H1 (cell line): ENCODE measurements around the gene KIAA0040. TPM values are rescaled to one million over a fixed set of nuclear protein-coding genes. Genes with fewer than 3 reads are reported as not detected.

Experiments used
- CTCF ChIA-PET: fragments of 300-600 bp; sonication (Branson Sonifier 250); formaldehyde crosslinking; loops from one replicate; lab custom pipeline; 2021; ENCODE audit not compliant: partially characterized antibody; lab: Charles Lee
- POLR2A ChIA-PET: fragments of 300-600 bp; sonication (Branson Sonifier 250); formaldehyde crosslinking; loops from one replicate; lab custom pipeline; 2021; ENCODE audit warnings: inconsistent platforms; ENCODE audit not compliant: partially characterized antibody; lab: Charles Lee
- DNase-seq, 2 experiments: peaks; one replicate each; pipeline versions ENCODE4 v3.0.0 to v3.0.0-alpha.2; 2010 to 2022; ENCODE audit warnings: low spot score in 2 of 2, low read depth in 1 of 2, mixed read lengths in 1 of 2
- FAIRE-seq: peaks from 2 replicates; lab custom pipeline; 2011; peaks lifted over from hg19 to GRCh38; lab: Jason Lieb, UNC
- H2AFZ ChIP-seq: 2 replicates; pipeline ENCODE4 v1.8.1; 2012; ENCODE audit warnings: low read length, inconsistent platforms
- H2AK5ac ChIP-seq: 2 replicates; pipeline ENCODE4 v1.6.1; 2013; ENCODE audit warnings: low read depth, low read length
- H2BK120ac ChIP-seq: replicated peaks from 2 replicates; pipeline ENCODE3; 2013; ENCODE audit warnings: low read depth, low read length, inconsistent platforms
- H2BK12ac ChIP-seq: 2 replicates; pipeline ENCODE4 v1.6.1; 2013; ENCODE audit warnings: low read depth, low read length
- H2BK15ac ChIP-seq: 2 replicates; pipeline ENCODE4 v1.6.1; 2013; ENCODE audit warnings: low read length
- H2BK20ac ChIP-seq: 2 replicates; pipeline ENCODE4 v1.6.1; 2013; ENCODE audit warnings: low read length
- H2BK5ac ChIP-seq: 2 replicates; pipeline ENCODE4 v1.6.1; 2013; ENCODE audit warnings: low read depth, low read length
- H3K14ac ChIP-seq: 2 replicates; pipeline ENCODE4 v1.6.1; 2013; ENCODE audit warnings: inconsistent platforms; ENCODE audit not compliant: insufficient read length
- H3K18ac ChIP-seq: 2 replicates; pipeline ENCODE4 v1.6.1; 2013; ENCODE audit warnings: low read length; ENCODE audit errors: extremely low read depth
- H3K23ac ChIP-seq: 2 replicates; pipeline ENCODE4 v1.6.1; 2013; ENCODE audit warnings: inconsistent platforms; ENCODE audit not compliant: insufficient read length
- H3K23me2 ChIP-seq: 2 replicates; pipeline ENCODE4 v1.6.1; 2013; ENCODE audit warnings: low read depth, low read length
- H3K27ac ChIP-seq: 2 replicates; pipeline ENCODE4 v1.6.1; 2011; ENCODE audit warnings: low read depth, low read length, inconsistent platforms
- H3K27me3 ChIP-seq, 4 experiments: replicated peaks in 1 of 4; 1 replicate in 1 of 4; 2 replicates in 3 of 4; pipeline versions ENCODE4 v1.6.1 to v1.8.1; 2011 to 2013; ENCODE audit warnings: low read length in 3 of 4, mild to moderate bottlenecking in 3 of 4, inconsistent platforms in 2 of 4, mixed read lengths in 2 of 4, moderate library complexity in 1 of 4; ENCODE audit not compliant: control insufficient read depth in 3 of 4, insufficient read depth in 3 of 4; ENCODE audit errors: extremely low read depth in 1 of 4
- H3K36me3 ChIP-seq, 4 experiments: 2 replicates each; pipeline versions ENCODE4 v1.6.1 to v1.8.1; 2011 to 2013; ENCODE audit warnings: mild to moderate bottlenecking in 4 of 4, low read length in 3 of 4, moderate library complexity in 2 of 4, control low read depth in 1 of 4, inconsistent platforms in 1 of 4; ENCODE audit not compliant: insufficient read depth in 4 of 4, control insufficient read depth in 2 of 4
- H3K4ac ChIP-seq: replicated peaks from 2 replicates; pipeline ENCODE3; 2013; ENCODE audit warnings: low read length, low read depth, mixed read lengths, inconsistent platforms; ENCODE audit not compliant: insufficient read length
- H3K4me1 ChIP-seq, 4 experiments: replicated peaks in 1 of 4; 1 replicate in 1 of 4; 2 replicates in 3 of 4; pipeline versions ENCODE4 v1.6.1 to v1.8.1; 2011 to 2013; ENCODE audit warnings: low read length in 3 of 4, inconsistent platforms in 2 of 4, mixed read lengths in 1 of 4; ENCODE audit not compliant: insufficient read depth in 4 of 4, control insufficient read depth in 3 of 4
- H3K4me2 ChIP-seq, 2 experiments: 2 replicates each; pipeline versions ENCODE4 v1.6.1 to v1.8.1; 2011 to 2013; ENCODE audit warnings: low read depth in 2 of 2, low read length in 2 of 2, control low read depth in 1 of 2, inconsistent platforms in 1 of 2, mild to moderate bottlenecking in 1 of 2; ENCODE audit not compliant: insufficient read depth in 1 of 2
- H3K4me3 ChIP-seq, 4 experiments: fragments of 200-600, 300-600 bp in 1 of 4; sonication (generic), shearing (Covaris generic), sonication (Bioruptor Twin) in 1 of 4; 2 replicates each; pipeline versions ENCODE4 v1.5.1 to v1.8.1; 2011 to 2016; ENCODE audit warnings: low read length in 4 of 4, low read depth in 3 of 4, control low read depth in 2 of 4, inconsistent platforms in 2 of 4, mild to moderate bottlenecking in 2 of 4, mixed read lengths in 1 of 4, moderate library complexity in 1 of 4; ENCODE audit not compliant: insufficient read depth in 2 of 4; ENCODE audit errors: extremely low read depth in 1 of 4
- H3K56ac ChIP-seq: replicated peaks from 2 replicates; pipeline ENCODE3; 2013; ENCODE audit warnings: low read depth, mild to moderate bottlenecking, mixed read lengths, low read length, inconsistent platforms; ENCODE audit not compliant: insufficient read length
- H3K79me1 ChIP-seq: 2 replicates; pipeline ENCODE4 v1.6.1; 2013; ENCODE audit warnings: low read depth, low read length, control low read depth
- H3K79me2 ChIP-seq, 2 experiments: 2 replicates each; pipeline versions ENCODE4 v1.6.1 to v1.8.1; 2012 to 2013; ENCODE audit warnings: low read length in 2 of 2, mild to moderate bottlenecking in 2 of 2, inconsistent platforms in 1 of 2; ENCODE audit not compliant: insufficient read depth in 2 of 2, control insufficient read depth in 1 of 2
- H3K9ac ChIP-seq, 4 experiments: replicated peaks in 1 of 4; 1 replicate in 1 of 4; 2 replicates in 3 of 4; pipeline versions ENCODE4 v1.6.1 to v1.8.1; 2011 to 2013; ENCODE audit warnings: low read depth in 3 of 4, low read length in 3 of 4, control low read depth in 2 of 4, mild to moderate bottlenecking in 2 of 4, moderate library complexity in 2 of 4, inconsistent platforms in 1 of 4; ENCODE audit errors: extremely low read depth in 1 of 4
- H3K9me3 ChIP-seq, 2 experiments: 2 replicates each; pipeline versions ENCODE4 v1.6.1 to v1.8.1; 2012 to 2013; ENCODE audit warnings: mild to moderate bottlenecking in 2 of 2, moderate library complexity in 2 of 2, control low read depth in 1 of 2, inconsistent platforms in 1 of 2, low read depth in 1 of 2, low read length in 1 of 2, mixed read lengths in 1 of 2; ENCODE audit not compliant: insufficient read depth in 2 of 2
- H4K20me1 ChIP-seq, 2 experiments: replicated peaks in 1 of 2; 2 replicates each; pipeline versions ENCODE3 to v1.8.1; 2011 to 2013; ENCODE audit warnings: inconsistent platforms in 2 of 2, low read length in 2 of 2, mild to moderate bottlenecking in 1 of 2; ENCODE audit not compliant: insufficient read depth in 2 of 2, control insufficient read depth in 1 of 2
- H4K5ac ChIP-seq: 2 replicates; pipeline ENCODE4 v1.6.1; 2013; ENCODE audit warnings: low read length, low read depth, mixed read lengths, inconsistent platforms; ENCODE audit not compliant: insufficient read length
- H4K8ac ChIP-seq: 2 replicates; pipeline ENCODE4 v1.8.0; 2013; ENCODE audit warnings: mild to moderate bottlenecking, moderate library complexity, low read length, inconsistent platforms; ENCODE audit not compliant: insufficient read depth; ENCODE audit errors: extremely low read depth
- H4K91ac ChIP-seq: replicated peaks from 2 replicates; pipeline ENCODE3; 2013; ENCODE audit warnings: low read length, mixed read lengths, inconsistent platforms; ENCODE audit not compliant: insufficient read length
- CHD1 ChIP-seq: IDR thresholded peaks from 2 replicates; pipeline ENCODE4 v1.6.1; 2012; ENCODE audit warnings: low read depth, low read length, improper control_type of control experiment
- KDM1A ChIP-seq: fragments of 200-600, 300-600 bp; sonication (generic); IDR thresholded peaks from 2 replicates; pipeline ENCODE4 v1.7.1; 2016; ENCODE audit warnings: mild to moderate bottlenecking, low read length, borderline replicate concordance
- SIX5 ChIP-seq: IDR thresholded peaks from 2 replicates; pipeline ENCODE4 v1.6.1; 2011; ENCODE audit warnings: mild to moderate bottlenecking, low read depth, low read length
- WGBS, 2 experiments: shearing (Covaris generic) in 1 of 2; methylation state at CpG; one replicate each; pipeline versions ENCODE4 v1.1.6 to v1.1.7; 2013 to 2015; ENCODE audit warnings: low lambda C conversion rate in 2 of 2, mixed read lengths in 2 of 2, inconsistent platforms in 1 of 2, low coverage in 1 of 2, missing lambda C conversion rate in 1 of 2; ENCODE audit not compliant: insufficient replicate concordance in 2 of 2, insufficient coverage in 1 of 2, insufficient read length in 1 of 2; ENCODE audit errors: extremely low coverage in 1 of 2, missing lambda C conversion rate in 1 of 2; 5-methylcytosine and 5-hydroxymethylcytosine counted together
- polyA plus RNA-seq, 7 experiments: library from polyadenylated mRNA; depleted of rRNA in 3 of 7; stranded (reverse) in 5 of 7; unstranded in 2 of 7; fragments of >200 nt in 5 of 7; fragments of 200-250 nt in 2 of 7; gene quantifications; 1 replicate in 5 of 7; 2 replicates in 1 of 7; 4 replicates in 1 of 7; pipeline versions ENCODE4 v1.2.1 to v1.2.3, GENCODE V29; 2011 to 2013; ENCODE audit warnings: missing spikeins in 2 of 7, mixed read lengths in 2 of 7
- total RNA-seq: library from RNA; stranded (reverse); fragmentation: NEBNext Ultra II Directional; extraction: Animal tissue kit (Norgen Biotek cat#: 25700); gene quantifications from 2 replicates; pipeline ENCODE4 v1.2.1, GENCODE V29; 2021

KIAA0040 gene
- total and polyA plus RNA-seq, 2 of the 8 experiments (the other 6 are each of a cell fraction or from before 2014, with no cell fraction given), result 11.0 to 14.1 TPM

DNA sequence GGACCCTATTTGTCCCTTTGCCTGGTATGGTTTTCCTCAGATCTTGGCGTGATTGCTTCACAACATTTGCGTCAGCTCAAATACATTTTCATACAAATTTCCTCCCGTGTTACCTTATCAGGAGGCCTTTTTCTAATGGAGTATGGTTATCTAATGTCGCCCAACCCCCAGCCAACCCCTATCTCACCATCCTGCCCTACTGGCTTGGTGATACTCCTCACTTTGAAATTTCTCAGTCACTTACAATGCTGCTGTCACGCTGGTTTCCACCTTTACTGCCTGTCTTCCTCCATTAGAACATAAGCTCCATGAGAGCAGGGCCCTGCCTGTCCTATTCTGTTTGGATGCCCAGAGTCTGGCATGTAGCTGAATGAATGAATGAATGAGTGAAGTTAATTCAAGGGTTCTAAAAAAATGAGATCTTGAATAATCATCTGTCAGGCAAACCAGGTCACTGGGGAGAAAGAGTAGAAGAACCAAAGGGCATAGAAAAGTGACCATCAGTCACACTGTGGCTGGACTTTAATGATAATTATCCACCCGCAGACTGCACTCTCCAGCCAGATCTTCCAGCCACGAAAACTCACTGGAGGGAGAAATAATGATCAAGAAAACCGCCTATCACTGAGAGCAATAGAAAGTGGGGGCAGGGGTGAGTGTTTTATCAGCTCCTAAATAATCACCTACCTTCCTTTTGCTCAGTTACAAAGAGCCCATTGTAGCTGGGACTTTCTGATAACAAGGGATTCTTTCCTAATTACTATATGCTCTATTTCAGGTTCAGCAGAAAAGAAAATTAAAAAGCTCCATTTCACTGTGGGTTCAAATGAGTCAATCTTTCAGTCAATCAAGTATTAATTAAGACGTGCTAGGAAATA, 21.3 kb downstream of the KIAA0040 start:
- Histone ChIP-seq H3K79me1 (no peaks in the 10 kb centered on the region), H3K4ac (no peak overlapping the region), H3K36me3 (no peaks in the 10 kb centered on the region), H3K18ac (no peak overlapping the region), H4K20me1 (no peaks in the 10 kb centered on the region), H2BK15ac (no peak overlapping the region), H3K27me3 (no peaks in the 10 kb centered on the region), H2BK5ac (no peak overlapping the region), H4K8ac (no peak overlapping the region), H3K23ac (no peak overlapping the region), H3K56ac (no peak overlapping the region), H2AK5ac (no peak overlapping the region), H2BK20ac (no peak overlapping the region), H2BK120ac (no peak overlapping the region), H4K91ac (no peak overlapping the region), H3K9me3 (no peaks in the 10 kb centered on the region), H4K5ac (no peak overlapping the region), H3K4me3 (no peak overlapping the region), H3K27ac (no peak overlapping the region), H2AFZ (no peak overlapping the region), H3K4me1 (no peaks in the 10 kb centered on the region), H3K79me2 (no peaks in the 10 kb centered on the region), H3K23me2 (no peaks in the 10 kb centered on the region), H3K14ac (no peak overlapping the region), H3K9ac (no peak overlapping the region), H2BK12ac (no peak overlapping the region), H3K4me2 (no peak overlapping the region)
- TF ChIP-seq CHD1 (no peak), SIX5 (no peak), KDM1A (no peak)
- CTCF ChIA-PET, result interaction anchor here (1.2 to 5.1 kb wide), 8 partner anchors 9 to 147 kb away, joined by 3 to 35 read pairs (median 5); no protein-coding TSS in a partner anchor
- FAIRE-seq, result no peak
- 91% methylated on average over 9 of the region's 9 CpGs; no CpG with 5 or more reads in 1 of the 2 experiments for WGBS, 2 experiments
- POLR2A ChIA-PET, result interaction anchor here (0.9 to 1.1 kb wide), 2 partner anchors 10 to 19 kb away, joined by 3 read pairs; no protein-coding TSS in a partner anchor
- no peak for DNase-seq
